Measurements from ENCODE around the gene CFAP100. TPM values are rescaled to one million over a fixed set of nuclear protein-coding genes. Genes with fewer than 3 reads are reported as not detected.

The CFAP100 gene
- total RNA-seq, 1 donor from 2014 or later, result 4.3 TPM

GRCh38 chr3:126438186-126438585 is 43.5 kb downstream of the CFAP100 start:
- Mint-ChIP-seq H3K9me3 (no peaks in the 10 kb centered on the region), H3K36me3 (peaks cover 5% of the 10 kb centered on the region), H3K27ac (no peak overlapping the region), H3K4me1 (ENCODE audit: unreplicated experiment) (peaks cover 13% of the 10 kb centered on the region), H3K27me3 (no peaks in the 10 kb centered on the region), H3K4me3 (no peak overlapping the region)
- TF ChIP-seq, protein P1, sequence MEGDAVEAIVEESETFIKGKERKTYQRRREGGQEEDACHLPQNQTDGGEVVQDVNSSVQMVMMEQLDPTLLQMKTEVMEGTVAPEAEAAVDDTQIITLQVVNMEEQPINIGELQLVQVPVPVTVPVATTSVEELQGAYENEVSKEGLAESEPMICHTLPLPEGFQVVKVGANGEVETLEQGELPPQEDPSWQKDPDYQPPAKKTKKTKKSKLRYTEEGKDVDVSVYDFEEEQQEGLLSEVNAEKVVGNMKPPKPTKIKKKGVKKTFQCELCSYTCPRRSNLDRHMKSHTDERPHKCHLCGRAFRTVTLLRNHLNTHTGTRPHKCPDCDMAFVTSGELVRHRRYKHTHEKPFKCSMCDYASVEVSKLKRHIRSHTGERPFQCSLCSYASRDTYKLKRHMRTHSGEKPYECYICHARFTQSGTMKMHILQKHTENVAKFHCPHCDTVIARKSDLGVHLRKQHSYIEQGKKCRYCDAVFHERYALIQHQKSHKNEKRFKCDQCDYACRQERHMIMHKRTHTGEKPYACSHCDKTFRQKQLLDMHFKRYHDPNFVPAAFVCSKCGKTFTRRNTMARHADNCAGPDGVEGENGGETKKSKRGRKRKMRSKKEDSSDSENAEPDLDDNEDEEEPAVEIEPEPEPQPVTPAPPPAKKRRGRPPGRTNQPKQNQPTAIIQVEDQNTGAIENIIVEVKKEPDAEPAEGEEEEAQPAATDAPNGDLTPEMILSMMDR (conservative IDR thresholded peaks at IDR 0.05), result no peak
- DNase-seq (ENCODE audit: extremely low spot score, unreplicated experiment), result no peak

- H3K4me3 Mint-ChIP-seq, result no peak overlapping the region
- no peaks in the 10 kb centered on the region for H3K9me3 Mint-ChIP-seq
- H3K27me3 Mint-ChIP-seq, result no peaks in the 10 kb centered on the region
- DNase-seq (ENCODE audit: extremely low spot score, unreplicated experiment), result no peak
- H3K4me1 Mint-ChIP-seq (ENCODE audit: unreplicated experiment), result peaks cover 15% of the 10 kb centered on the region
- TF ChIP-seq, protein P1 (conservative IDR thresholded peaks at IDR 0.05), result no peak
- H3K27ac Mint-ChIP-seq, result no peak overlapping the region
- peaks cover 5% of the 10 kb centered on the region for H3K36me3 Mint-ChIP-seq
Measured at GRCh38 chr3:126438746-126439145, 44.0 kb downstream of the CFAP100 start.

- Mint-ChIP-seq H3K4me3 (no peak overlapping the region), H3K9me3 (no peaks in the 10 kb centered on the region), H3K36me3 (peaks cover 5% of the 10 kb centered on the region), H3K27ac (no peak overlapping the region), H3K27me3 (no peaks in the 10 kb centered on the region), H3K4me1 (ENCODE audit: unreplicated experiment) (peaks cover 15% of the 10 kb centered on the region)
- no peak for DNase-seq (ENCODE audit: extremely low spot score, unreplicated experiment)
- TF ChIP-seq, protein P1 (conservative IDR thresholded peaks at IDR 0.05), result no peak
Measured at GRCh38 chr3:126439346-126439967, 44.7 kb downstream of the CFAP100 start.

DNA sequence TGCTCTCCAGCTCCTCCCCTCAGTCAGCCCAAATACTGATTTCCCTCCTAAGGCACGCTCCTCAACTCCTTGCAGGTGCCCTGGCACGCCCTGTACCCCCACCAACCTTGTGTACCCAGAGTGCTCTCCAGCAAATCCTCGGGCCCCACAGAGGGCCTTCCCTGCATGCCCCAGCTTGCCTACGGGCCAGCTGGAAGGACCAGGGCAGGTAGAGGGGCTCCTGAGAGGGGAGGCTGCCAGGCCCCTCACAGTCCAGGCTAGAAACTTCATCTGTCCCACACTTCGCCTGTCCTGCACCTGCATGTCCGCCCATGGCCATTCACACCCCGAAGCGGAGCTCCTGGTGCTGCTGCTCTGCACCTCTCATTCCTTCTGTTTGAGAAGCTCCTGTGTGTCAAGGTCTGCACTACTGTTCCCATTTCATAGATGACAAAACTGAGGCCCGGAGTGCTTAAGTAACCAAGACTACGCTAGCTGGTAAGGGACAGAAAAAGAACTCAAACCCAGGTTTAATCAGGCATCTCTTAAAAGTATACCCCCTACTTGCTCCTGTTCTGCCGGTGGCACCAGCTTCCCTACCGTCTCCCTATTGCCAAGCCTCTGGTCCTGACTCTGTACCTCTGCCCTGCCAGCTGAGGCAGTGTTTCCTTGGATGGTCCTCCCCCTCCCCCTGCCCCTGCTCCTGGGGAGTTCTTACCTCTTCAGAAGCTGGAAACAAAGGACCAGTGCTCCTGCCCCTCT is 45.4 kb downstream of the CFAP100 start:
- no peaks in the 10 kb centered on the region for H3K27me3 Mint-ChIP-seq
- H3K4me1 Mint-ChIP-seq (ENCODE audit: unreplicated experiment), result peaks cover 15% of the 10 kb centered on the region
- no peak overlapping the region for H3K27ac Mint-ChIP-seq
- DNase-seq (ENCODE audit: extremely low spot score, unreplicated experiment), result no peak
- no peak overlapping the region for H3K4me3 Mint-ChIP-seq
- TF ChIP-seq, protein P1 (conservative IDR thresholded peaks at IDR 0.05), result no peak
- H3K36me3 Mint-ChIP-seq, result peaks cover 5% of the 10 kb centered on the region
- no peaks in the 10 kb centered on the region for H3K9me3 Mint-ChIP-seq

DNA sequence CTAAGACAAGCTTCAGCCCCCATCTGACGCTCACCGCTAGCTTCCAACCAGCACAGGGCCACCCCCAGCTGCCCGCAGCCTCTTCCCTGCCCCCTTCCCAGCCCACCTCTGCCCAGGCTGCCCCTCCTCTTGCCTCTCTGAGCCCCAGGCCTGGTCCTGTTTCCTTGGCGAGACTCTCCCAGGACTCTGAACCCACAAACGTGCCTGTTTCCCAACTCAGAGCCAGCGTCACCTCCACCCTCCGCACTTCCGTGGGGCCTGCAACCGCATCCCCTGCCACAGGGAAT is 45.9 kb downstream of the CFAP100 start:
- no peak for DNase-seq (ENCODE audit: extremely low spot score, unreplicated experiment)
- Mint-ChIP-seq H3K27ac (no peak overlapping the region), H3K27me3 (no peaks in the 10 kb centered on the region), H3K4me3 (no peak overlapping the region), H3K36me3 (peaks cover 5% of the 10 kb centered on the region), H3K9me3 (no peaks in the 10 kb centered on the region), H3K4me1 (ENCODE audit: unreplicated experiment) (peaks cover 15% of the 10 kb centered on the region)
- TF ChIP-seq, protein P1 (conservative IDR thresholded peaks at IDR 0.05), result no peak

All from type B pancreatic cell (in vitro differentiated cells).